ENCODE measurements around the gene C1orf159.

C1orf159 gene

GRCh38 chr1:1041092-1041523 lies 74.8 kb downstream of the C1orf159 start:
- Histone ChIP-seq H3K9ac (ENCODE audit: low read length) (no peak overlapping the region), H2AFZ (ENCODE audit: low read depth, low read length) (no peak overlapping the region), H3K9me3 (ENCODE audit: control insufficient read depth, low read length) (no peaks in the 10 kb centered on the region), H3K18ac (ENCODE audit: low read depth in 1 of 2, low read length in 2 of 2) (peak overlapping the region in 1 of 2 experiments; percentile 83), H3K27ac (ENCODE audit: low read length, poor library complexity, severe bottlenecking) (no peak overlapping the region), H2BK5ac (ENCODE audit: low read depth, low read length, poor library complexity, severe bottlenecking) (no peak overlapping the region), H3K36me3 (ENCODE audit: control insufficient read depth in 1 of 2, insufficient read depth in 2 of 2, low read depth in 1 of 2, low read length in 2 of 2) (peaks cover 0 to 90% of the 10 kb centered on the region in 2 experiments), H2BK15ac (ENCODE audit: low read depth, poor library complexity, severe bottlenecking) (peak overlapping the region; percentile 34), H3K4ac (ENCODE audit: low read depth in 1 of 2, low read length in 2 of 2) (no peak overlapping the region), H3K27me3 (ENCODE audit: control insufficient read depth in 1 of 2, insufficient read depth in 1 of 2, low read length in 2 of 2) (peaks cover 0 to 41% of the 10 kb centered on the region in 2 experiments), H4K91ac (ENCODE audit: low read length) (peak overlapping the region; percentile 44), H3K4me1 (ENCODE audit: control insufficient read depth, insufficient read depth, low read depth, low read length) (peaks cover 35% of the 10 kb centered on the region), H3K23ac (ENCODE audit: low read length in 2 of 2) (no peak overlapping the region), H4K8ac (ENCODE audit: low read length) (peak overlapping the region; percentile 74), H2BK120ac (ENCODE audit: low read depth, low read length) (no peak overlapping the region), H3K79me1 (replicated peaks; ENCODE audit: low read length, poor library complexity, severe bottlenecking) (peaks cover 56% of the 10 kb centered on the region), H2BK12ac (ENCODE audit: low read length in 2 of 2) (peak overlapping the region in 1 of 2 experiments; percentile 24), H2AK5ac (ENCODE audit: low read length, severe bottlenecking) (no peak overlapping the region), H3K4me3 (ENCODE audit: insufficient read depth in 1 of 2, low read depth in 1 of 2, low read length in 2 of 2) (peak overlapping the region in 1 of 2 experiments; percentile 9), H3K4me2 (ENCODE audit: low read length, poor library complexity, severe bottlenecking) (peak overlapping the region; percentile 17), H3K14ac (ENCODE audit: low read length in 2 of 2) (no peak overlapping the region)
- no peak for DNase-seq
- WGBS = 51% methylated on average over 41 of the region's 60 CpGs

- H3K36me3 ChIP-seq (ENCODE audit: control insufficient read depth in 1 of 2, insufficient read depth in 2 of 2, low read depth in 1 of 2, low read length in 2 of 2) = peaks cover 0 to 90% of the 10 kb centered on the region in 2 experiments
- peaks cover 60% of the 10 kb centered on the region for H3K79me1 ChIP-seq (replicated peaks; ENCODE audit: low read length, poor library complexity, severe bottlenecking)
- no peak overlapping the region for H2BK120ac ChIP-seq (ENCODE audit: low read depth, low read length)
- H4K8ac ChIP-seq (ENCODE audit: low read length) = no peak overlapping the region
- H3K4me3 ChIP-seq (ENCODE audit: insufficient read depth in 1 of 2, low read depth in 1 of 2, low read length in 2 of 2) = peak overlapping the region; percentile 43 to 60
- H2BK12ac ChIP-seq (ENCODE audit: low read length in 2 of 2) = peak overlapping the region; percentile 15 to 47
- no peak overlapping the region for H2BK15ac ChIP-seq (ENCODE audit: low read depth, poor library complexity, severe bottlenecking)
- H2AK5ac ChIP-seq (ENCODE audit: low read length, severe bottlenecking) = no peak overlapping the region
- H2BK5ac ChIP-seq (ENCODE audit: low read depth, low read length, poor library complexity, severe bottlenecking) = no peak overlapping the region
- DNase-seq = peak; percentile 87
- H3K23ac ChIP-seq (ENCODE audit: low read length in 2 of 2) = peak overlapping the region in 1 of 2 experiments; percentile 64
- no peaks in the 10 kb centered on the region for H3K9me3 ChIP-seq (ENCODE audit: control insufficient read depth, low read length)
- H3K4me1 ChIP-seq (ENCODE audit: control insufficient read depth, insufficient read depth, low read depth, low read length) = peaks cover 35% of the 10 kb centered on the region
- no peak overlapping the region for H3K9ac ChIP-seq (ENCODE audit: low read length)
- H4K91ac ChIP-seq (ENCODE audit: low read length) = no peak overlapping the region
- peaks cover 0 to 49% of the 10 kb centered on the region in 2 experiments for H3K27me3 ChIP-seq (ENCODE audit: control insufficient read depth in 1 of 2, insufficient read depth in 1 of 2, low read length in 2 of 2)
- WGBS = 12% methylated on average over 62 of the region's 99 CpGs
- H3K4me2 ChIP-seq (ENCODE audit: low read length, poor library complexity, severe bottlenecking) = peak overlapping the region; percentile 85
- H3K18ac ChIP-seq (ENCODE audit: low read depth in 1 of 2, low read length in 2 of 2) = peak overlapping the region; percentile 17 to 46
- H3K27ac ChIP-seq (ENCODE audit: low read length, poor library complexity, severe bottlenecking) = no peak overlapping the region
- no peak overlapping the region for H2AFZ ChIP-seq (ENCODE audit: low read depth, low read length)
- peak overlapping the region in 1 of 2 experiments; percentile 94 for H3K14ac ChIP-seq (ENCODE audit: low read length in 2 of 2)
- H3K4ac ChIP-seq (ENCODE audit: low read depth in 1 of 2, low read length in 2 of 2) = no peak overlapping the region
Observed at GRCh38 chr1:1040004-1040991, 75.6 kb downstream of the C1orf159 start.

GRCh38 chr1:1039145-1039910 lies 76.6 kb downstream of the C1orf159 start:
- Histone ChIP-seq H3K9ac (ENCODE audit: low read length) (no peak overlapping the region), H3K23ac (ENCODE audit: low read length in 2 of 2) (no peak overlapping the region), H3K18ac (ENCODE audit: low read depth in 1 of 2, low read length in 2 of 2) (no peak overlapping the region), H4K8ac (ENCODE audit: low read length) (no peak overlapping the region), H3K4ac (ENCODE audit: low read depth in 1 of 2, low read length in 2 of 2) (no peak overlapping the region), H3K4me3 (ENCODE audit: insufficient read depth in 1 of 2, low read depth in 1 of 2, low read length in 2 of 2) (no peak overlapping the region), H3K27ac (ENCODE audit: low read length, poor library complexity, severe bottlenecking) (no peak overlapping the region), H4K91ac (ENCODE audit: low read length) (no peak overlapping the region), H2BK15ac (ENCODE audit: low read depth, poor library complexity, severe bottlenecking) (no peak overlapping the region), H3K4me2 (ENCODE audit: low read length, poor library complexity, severe bottlenecking) (no peak overlapping the region), H2BK12ac (ENCODE audit: low read length in 2 of 2) (no peak overlapping the region), H3K4me1 (ENCODE audit: control insufficient read depth, insufficient read depth, low read depth, low read length) (peaks cover 39% of the 10 kb centered on the region), H3K27me3 (ENCODE audit: control insufficient read depth in 1 of 2, insufficient read depth in 1 of 2, low read length in 2 of 2) (peaks cover 0 to 53% of the 10 kb centered on the region in 2 experiments), H3K79me1 (replicated peaks; ENCODE audit: low read length, poor library complexity, severe bottlenecking) (peaks cover 56% of the 10 kb centered on the region), H2BK120ac (ENCODE audit: low read depth, low read length) (no peak overlapping the region), H2BK5ac (ENCODE audit: low read depth, low read length, poor library complexity, severe bottlenecking) (no peak overlapping the region), H3K36me3 (ENCODE audit: control insufficient read depth in 1 of 2, insufficient read depth in 2 of 2, low read depth in 1 of 2, low read length in 2 of 2) (peaks cover 0 to 90% of the 10 kb centered on the region in 2 experiments), H3K9me3 (ENCODE audit: control insufficient read depth, low read length) (no peaks in the 10 kb centered on the region), H2AFZ (ENCODE audit: low read depth, low read length) (no peak overlapping the region), H3K14ac (ENCODE audit: low read length in 2 of 2) (no peak overlapping the region), H2AK5ac (ENCODE audit: low read length, severe bottlenecking) (no peak overlapping the region)
- DNase-seq = no peak
- WGBS = 49% methylated on average over 15 of the region's 17 CpGs
